ENCODE measurements around the gene CRYGS.
"Not testable (repeated sequence)": the region's sequence is repeated elsewhere in the genome, so short reads cannot be mapped to it uniquely, and the experiment has no call there.

CRYGS gene

DNA sequence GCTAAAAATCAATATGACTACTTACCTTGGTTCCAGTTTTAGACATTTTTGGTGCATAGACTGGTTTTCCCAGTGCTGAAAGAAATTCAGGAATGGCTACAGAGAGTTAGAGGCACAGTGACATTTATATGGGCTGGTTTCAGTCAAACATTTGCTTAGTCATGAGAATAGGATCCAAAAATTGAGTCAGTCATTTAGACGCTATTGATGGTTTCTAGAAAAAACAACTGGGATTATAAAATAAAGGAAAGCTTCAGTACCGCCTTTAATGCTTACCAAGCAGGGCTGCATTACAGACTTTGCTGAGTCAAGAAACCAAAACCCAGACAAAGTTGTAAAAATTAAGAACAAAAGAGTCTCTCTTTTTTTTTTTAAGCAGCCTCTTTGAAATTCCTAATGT, at the start of gene CRYGS:
TSS of gene CRYGS (minus strand) at position 100 of the 400 bp plus-strand sequence. CDS start at position 46, 54 bp downstream.
- DNase-seq (ENCODE audit: low read depth): no peak

GRCh38 chr3:186593862-186594261, 49.7 kb upstream of the CRYGS start:
- no peak for DNase-seq (ENCODE audit: low read depth)

DNA sequence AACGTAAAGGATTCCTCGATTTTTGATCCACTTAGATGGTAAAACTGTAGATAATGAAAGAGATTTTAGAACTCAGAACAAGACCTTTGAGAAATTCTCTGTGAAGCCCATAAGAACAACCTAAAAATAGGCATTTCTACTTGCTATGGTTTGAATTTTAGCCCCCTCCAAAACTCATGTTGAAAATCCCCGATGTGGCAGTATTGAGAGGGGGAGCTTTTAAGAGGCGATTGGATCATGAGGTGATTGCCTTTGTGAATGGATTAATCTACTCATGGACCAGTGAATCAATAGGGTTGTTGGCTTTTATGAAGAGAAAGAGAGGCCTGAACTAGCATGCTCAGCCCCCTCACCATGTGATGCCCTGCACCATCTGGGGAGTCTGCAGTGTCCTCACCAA, 48.5 kb upstream of the CRYGS start:
- DNase-seq (ENCODE audit: low read depth): no peak

- no peak for DNase-seq (ENCODE audit: low read depth)
Observed at GRCh38 chr3:186590580-186591295, 46.6 kb upstream of the CRYGS start.

DNA sequence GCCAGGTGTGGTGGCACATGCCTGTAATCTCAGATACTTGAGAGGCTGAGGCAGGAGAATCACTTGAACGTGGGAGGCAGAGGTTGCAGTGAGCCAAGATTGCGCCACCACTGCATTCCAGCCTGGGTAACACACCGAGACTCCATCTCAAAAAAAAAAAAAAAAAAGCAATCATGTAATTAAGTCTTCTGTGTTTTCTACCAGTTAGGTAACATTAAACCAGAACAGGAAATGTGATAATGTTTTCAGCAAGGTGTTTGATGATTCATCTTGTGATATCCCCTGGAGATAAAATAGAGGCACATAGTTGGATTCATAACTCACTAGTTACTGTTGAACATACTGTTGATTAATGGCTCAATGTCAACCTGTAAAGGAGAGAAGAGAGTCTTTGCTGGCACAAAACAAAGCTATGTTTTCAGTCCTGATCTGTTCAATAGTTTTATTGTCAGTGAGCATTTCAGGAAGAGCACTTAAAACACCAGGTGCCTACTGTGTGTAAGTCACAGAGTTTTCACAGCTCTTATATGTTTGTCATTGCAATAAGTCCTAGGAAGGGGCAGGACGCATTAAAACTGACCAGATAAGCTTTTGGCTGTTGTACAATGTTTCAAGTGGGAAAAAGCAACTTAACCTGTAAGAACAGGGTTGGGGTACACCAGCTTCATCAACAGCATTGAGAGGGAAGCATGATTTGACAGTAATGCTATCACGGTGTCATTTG, 45.8 kb upstream of the CRYGS start:
- no peak for DNase-seq (ENCODE audit: low read depth)

DNA sequence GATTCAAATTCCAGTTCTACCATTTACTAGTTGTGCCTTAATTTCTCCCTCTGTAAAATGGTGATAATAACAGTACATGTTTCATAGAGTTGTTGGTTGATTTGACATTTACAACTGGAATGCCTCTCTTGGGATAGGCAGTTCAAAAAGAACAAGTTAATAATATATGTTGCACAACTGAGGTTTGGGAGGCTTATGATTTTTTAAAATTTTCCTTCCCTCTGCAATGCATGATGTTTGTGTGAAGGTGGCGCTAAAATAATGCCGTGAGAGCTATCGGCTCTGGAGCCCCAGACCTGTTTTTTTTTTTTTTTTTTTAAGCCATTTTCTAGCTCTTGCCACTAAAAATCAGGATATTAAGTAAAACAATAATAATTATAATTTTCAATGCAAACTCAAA, 44.9 kb upstream of the CRYGS start:
- no peak for DNase-seq (ENCODE audit: low read depth)

GRCh38 chr3:186588632-186589031, 44.5 kb upstream of the CRYGS start:
- no peak for DNase-seq (ENCODE audit: low read depth)

DNA sequence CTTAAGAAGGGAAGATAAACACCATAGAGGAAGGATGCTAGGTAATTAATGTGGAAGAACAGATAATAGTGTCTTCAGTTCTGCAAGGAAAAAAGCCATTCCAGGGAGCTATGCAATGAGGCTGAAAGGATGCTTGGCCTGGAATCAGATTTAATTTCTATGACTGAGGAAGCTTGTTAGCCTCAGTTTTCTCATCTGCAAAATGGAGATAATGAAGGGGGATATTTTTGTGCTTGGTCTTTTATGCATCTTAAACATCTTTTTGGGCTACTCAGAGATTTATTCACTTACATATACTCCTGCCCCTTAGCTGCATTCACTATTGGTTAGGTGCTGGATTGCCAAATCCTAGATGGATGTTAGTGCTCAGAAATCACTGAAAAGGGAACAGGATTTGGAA, 43.0 kb upstream of the CRYGS start:
- no peak for DNase-seq (ENCODE audit: low read depth)

GRCh38 chr3:186586245-186586644, 42.1 kb upstream of the CRYGS start:
- DNase-seq (ENCODE audit: low read depth): not testable (repeated sequence)

- no peak for DNase-seq (ENCODE audit: low read depth)
Observed at GRCh38 chr3:186583831-186584230, 39.7 kb upstream of the CRYGS start.

- DNase-seq (ENCODE audit: low read depth): no peak
Observed at GRCh38 chr3:186582541-186582940, 38.4 kb upstream of the CRYGS start.

GRCh38 chr3:186580785-186581184, 36.6 kb upstream of the CRYGS start:
- no peak for DNase-seq (ENCODE audit: low read depth)

DNA sequence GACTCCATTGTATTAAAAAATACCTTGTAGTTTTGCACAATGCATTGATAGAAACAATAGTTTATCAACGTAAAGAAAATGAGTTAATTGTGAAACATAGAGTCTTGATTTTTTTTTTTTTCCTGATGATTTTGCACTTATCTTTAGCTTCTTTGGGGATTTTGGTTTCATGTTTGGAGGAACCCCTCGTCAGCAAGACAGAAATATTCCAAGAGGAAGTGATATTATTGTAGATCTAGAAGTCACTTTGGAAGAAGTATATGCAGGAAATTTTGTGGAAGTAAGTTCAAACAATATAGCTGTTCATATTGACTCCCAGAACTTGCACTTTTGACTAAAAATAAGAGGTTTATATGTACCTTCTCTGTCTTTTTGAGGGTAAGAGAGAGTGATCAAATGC, 33.3 kb upstream of the CRYGS start:
- no peak for DNase-seq (ENCODE audit: low read depth)

DNA sequence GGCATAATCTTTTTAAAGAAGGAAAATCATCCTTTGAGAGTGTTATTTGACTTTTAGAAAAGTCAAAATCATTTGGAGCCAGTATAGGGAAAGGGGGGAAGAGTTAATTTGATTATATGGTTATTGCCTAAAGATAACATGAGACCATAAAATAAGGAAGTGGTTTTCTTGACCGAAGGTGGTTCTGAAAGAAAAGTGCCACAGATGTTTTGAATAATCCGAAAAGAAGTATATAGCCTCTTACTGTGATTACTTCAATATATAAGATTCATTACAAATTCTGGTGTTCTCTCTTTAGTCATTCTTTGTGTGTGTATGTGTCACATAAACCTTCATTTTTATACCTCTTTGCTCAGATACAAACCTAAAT, 27.4 kb upstream of the CRYGS start:
- no peak for DNase-seq (ENCODE audit: low read depth)

GRCh38 chr3:186570941-186571643, 26.9 kb upstream of the CRYGS start:
- DNase-seq (ENCODE audit: low read depth): no peak

DNA sequence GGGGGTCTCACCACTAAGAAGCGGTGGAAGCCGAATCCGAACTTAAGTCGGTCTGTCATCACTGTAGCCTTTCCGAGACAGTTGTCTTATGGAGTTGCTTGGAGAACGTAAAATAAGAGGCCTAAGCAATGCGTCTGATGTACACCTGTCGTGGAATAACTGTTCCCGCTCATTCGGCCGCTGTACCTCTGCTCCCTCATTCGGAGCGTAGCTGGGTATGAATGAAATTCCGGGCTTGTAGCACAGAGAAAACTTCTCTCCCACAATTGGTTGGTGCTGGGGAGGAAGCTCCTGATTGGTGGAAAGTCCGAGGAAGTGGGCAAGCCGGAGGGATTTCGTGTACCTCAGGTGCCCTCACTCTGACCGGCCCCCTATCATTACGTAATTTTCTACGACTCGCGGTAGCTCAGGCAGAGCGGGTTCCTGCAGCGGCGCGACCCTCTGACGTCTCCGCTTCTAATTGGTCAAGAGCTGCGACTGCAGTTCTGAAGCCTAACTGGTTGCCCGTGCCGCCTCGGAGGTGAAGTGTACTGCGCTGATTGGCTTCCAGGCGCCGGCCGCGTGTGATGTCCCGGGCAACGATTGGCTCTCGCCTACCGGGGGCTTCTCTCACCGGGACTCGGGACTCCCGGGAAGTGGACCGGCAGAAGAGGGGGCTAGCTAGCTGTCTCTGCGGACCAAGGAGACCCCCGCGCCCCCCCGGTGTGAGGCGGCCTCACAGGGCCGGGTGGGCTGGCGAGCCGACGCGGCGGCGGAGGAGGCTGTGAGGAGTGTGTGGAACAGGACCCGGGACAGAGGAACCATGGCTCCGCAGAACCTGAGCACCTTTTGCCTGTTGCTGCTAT, 26.1 kb upstream of the CRYGS start, which contains the start of gene DNAJB11:
TSS of gene DNAJB11 (plus strand) at position 625 of the 845 bp plus-strand sequence. CDS start at position 803, 178 bp downstream.
- DNase-seq (ENCODE audit: low read depth): peak; percentile 96

GRCh38 chr3:186569779-186570095, 25.6 kb upstream of the CRYGS start:
- DNase-seq (ENCODE audit: low read depth): no peak

DNA sequence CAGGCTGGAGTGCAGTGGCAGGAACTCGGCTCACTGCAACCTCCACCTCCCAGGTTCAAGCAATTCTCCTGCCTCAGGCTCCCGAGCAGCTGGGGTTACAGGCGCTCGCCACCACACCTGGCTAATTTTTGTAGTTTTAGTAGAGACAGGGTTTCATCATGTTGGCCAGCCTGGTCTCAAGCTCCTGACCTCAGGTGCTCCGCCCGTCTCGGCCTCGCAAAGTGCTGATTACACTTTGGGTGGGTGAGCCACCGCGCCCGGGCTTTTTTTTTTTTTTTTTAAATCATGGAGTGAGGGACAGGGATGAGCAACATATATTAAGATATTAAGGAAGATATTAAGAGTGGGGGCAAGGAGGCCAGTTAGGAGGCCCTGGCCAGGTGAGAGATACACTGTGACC, 25.2 kb upstream of the CRYGS start:
- DNase-seq (ENCODE audit: low read depth): not testable (repeated sequence)

DNA sequence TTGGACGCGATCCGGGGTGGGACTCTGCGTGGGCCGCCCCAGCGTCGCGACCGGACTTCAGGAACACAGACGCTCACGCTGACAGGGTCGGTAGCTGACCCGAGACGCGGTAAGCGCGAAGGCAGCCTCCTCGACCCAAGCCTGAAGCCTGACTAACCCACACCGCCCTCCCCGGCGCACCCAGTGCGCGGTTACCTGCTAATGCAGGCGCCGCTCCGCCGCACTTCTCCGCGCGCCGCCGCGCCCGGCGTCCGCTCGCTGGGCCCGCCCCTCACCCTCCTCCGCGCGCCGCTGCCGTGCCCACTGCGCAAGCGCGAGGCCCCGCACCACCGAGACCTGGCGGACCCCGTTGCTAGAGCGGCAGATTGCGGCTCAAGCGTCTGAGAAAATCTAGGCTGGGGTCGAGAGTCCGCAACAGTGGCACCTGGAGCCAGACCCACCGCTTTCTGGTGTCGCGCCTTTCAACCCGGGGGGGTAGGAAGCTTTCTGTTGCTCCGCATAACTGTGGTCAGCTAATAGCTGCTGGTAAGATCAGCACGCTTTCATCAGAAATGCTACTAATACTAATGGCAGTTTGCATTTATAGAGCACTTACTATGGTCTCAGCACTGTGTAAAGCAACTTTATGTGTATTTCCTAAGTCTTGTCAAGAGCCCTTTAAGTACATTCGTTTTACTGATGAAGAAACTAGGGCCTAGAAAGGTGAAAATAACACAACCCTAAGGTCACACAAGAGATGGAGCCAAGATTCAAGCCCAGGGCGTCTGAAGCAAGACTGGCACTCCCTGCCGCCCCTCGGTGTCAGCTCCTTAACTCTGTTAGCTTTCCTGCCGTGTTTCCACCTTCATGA, 23.1 kb upstream of the CRYGS start, which contains the start of gene TBCCD1:
TSS of gene TBCCD1 (minus strand) at position 268 of the 850 bp plus-strand sequence. CDS start 3,010 bp downstream, outside the sequence.
- peak; percentile 95 for DNase-seq (ENCODE audit: low read depth)

DNA sequence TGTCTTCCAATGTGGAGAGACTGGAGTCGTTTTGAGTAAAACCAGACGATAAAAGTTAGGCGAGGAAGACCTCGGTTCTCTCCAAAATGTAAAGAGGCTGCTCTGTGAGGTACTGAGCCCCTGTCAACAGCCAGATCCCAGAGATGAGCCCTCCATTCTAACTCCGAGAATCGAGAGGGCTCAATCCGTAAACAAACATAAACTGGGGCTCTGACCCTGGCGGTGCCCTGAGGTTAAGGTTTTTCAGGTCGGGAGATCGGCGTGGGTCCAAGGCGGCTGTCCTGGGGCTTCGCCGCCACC, 22.5 kb upstream of the CRYGS start:
- no peak for DNase-seq (ENCODE audit: low read depth)

DNA sequence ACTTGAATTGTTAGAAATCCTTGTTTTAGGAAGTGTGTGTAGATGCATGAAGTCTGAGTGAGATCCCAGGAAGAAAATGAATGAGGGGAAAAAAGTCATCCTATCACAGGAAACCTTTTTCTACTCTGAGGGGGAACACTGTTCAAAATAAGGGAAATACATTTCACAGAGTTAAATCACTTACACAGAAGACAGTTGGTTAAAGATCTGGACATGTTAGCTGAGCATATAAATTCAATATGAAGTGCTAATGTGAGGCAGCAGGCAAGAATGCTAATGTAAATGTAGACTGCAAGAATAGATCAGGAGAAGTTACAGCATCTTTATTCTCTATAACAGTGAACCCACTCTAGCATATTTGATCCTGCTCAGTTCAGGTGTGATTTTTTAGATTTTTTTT, 20.4 kb upstream of the CRYGS start:
- no peak for DNase-seq (ENCODE audit: low read depth)

Measured in activated T-helper 1 cell treated with Interleukin-2 at 50 U/mL for 16 hours (primary cell).